Measurements from ENCODE around the gene SPAAR.

SPAAR gene

GRCh38 chr9:35956651-35957050 is 47.4 kb downstream of the SPAAR start:
- Histone ChIP-seq H3K4me2 (no peak overlapping the region), H3K36me3 (ENCODE audit: insufficient read depth) (no peaks in the 10 kb centered on the region), H3K9ac (no peak overlapping the region), H4K20me1 (ENCODE audit: insufficient read depth) (no peaks in the 10 kb centered on the region), H2AFZ (ENCODE audit: low read depth) (no peak overlapping the region), H3K27me3 (ENCODE audit: insufficient read depth, low read depth) (no peaks in the 10 kb centered on the region), H3K27ac (no peak overlapping the region), H3K4me1 (ENCODE audit: low read depth, poor library complexity, severe bottlenecking) (no peaks in the 10 kb centered on the region), H3K79me2 (ENCODE audit: insufficient read depth, low read depth) (no peaks in the 10 kb centered on the region), H3K4me3 (IDR thresholded peaks at IDR 0.05; ENCODE audit: insufficient read depth, low read depth, low read length) (no peak overlapping the region)
- no peak for TF ChIP-seq CTCF (conservative IDR thresholded peaks at IDR 0.05; ENCODE audit: low read depth, low read length)

GRCh38 chr9:35958104-35958837 is 49.0 kb downstream of the SPAAR start, which contains the start of gene OR2S2:
Gene OR2S2 (minus strand): TSS chr9:35958154. CDS start chr9:35958098, 56 bp downstream.
- Histone ChIP-seq H4K20me1 (ENCODE audit: insufficient read depth) (no peaks in the 10 kb centered on the region), H3K27me3 (ENCODE audit: insufficient read depth, low read depth) (no peaks in the 10 kb centered on the region), H3K4me3 (IDR thresholded peaks at IDR 0.05; ENCODE audit: insufficient read depth, low read depth, low read length) (no peak within 1 kb of the TSS), H3K4me2 (no peak within 1 kb of the TSS), H3K27ac (no peak within 1 kb of the TSS), H3K36me3 (ENCODE audit: insufficient read depth) (no peaks in the 10 kb centered on the region), H3K4me1 (ENCODE audit: low read depth, poor library complexity, severe bottlenecking) (no peaks in the 10 kb centered on the region), H2AFZ (ENCODE audit: low read depth) (no peak within 1 kb of the TSS), H3K9ac (no peak within 1 kb of the TSS), H3K79me2 (ENCODE audit: insufficient read depth, low read depth) (no peaks in the 10 kb centered on the region)
- no peak for TF ChIP-seq CTCF (conservative IDR thresholded peaks at IDR 0.05; ENCODE audit: low read depth, low read length)

DNA sequence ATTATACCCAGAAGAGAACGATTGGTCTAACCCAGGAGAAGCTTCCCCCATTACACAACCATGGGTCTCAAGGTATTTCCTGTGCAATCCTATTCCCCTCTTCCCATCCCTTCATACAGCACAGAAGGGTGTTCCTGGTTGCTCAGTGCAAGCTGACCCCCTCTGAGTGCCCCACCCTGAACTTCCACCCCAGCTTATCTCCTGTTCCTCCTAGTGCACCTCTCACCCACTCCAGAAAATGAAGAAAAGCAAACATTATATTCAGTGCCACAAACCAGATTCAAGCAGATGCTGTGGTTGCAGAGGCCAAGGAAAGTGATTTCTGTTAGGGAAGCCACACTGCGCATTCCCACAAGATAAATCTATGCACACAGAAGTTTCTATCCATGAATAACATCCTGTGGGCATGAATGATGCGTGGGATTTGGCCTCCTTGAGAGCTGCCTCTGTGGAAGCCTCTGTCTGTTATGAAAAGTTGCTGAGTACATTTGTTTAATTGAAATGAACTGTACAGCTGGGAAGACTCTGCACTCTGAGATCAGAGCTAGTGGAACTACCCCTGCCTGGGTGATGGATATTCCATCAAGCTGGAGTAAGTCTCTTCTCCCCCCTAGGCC is 50.9 kb downstream of the SPAAR start:
- H3K27me3 ChIP-seq (ENCODE audit: insufficient read depth, low read depth) = no peaks in the 10 kb centered on the region
- H3K4me3 ChIP-seq (IDR thresholded peaks at IDR 0.05; ENCODE audit: insufficient read depth, low read depth, low read length) = no peak overlapping the region
- no peaks in the 10 kb centered on the region for H3K79me2 ChIP-seq (ENCODE audit: insufficient read depth, low read depth)
- H3K4me1 ChIP-seq (ENCODE audit: low read depth, poor library complexity, severe bottlenecking) = no peaks in the 10 kb centered on the region
- no peak overlapping the region for H2AFZ ChIP-seq (ENCODE audit: low read depth)
- no peaks in the 10 kb centered on the region for H4K20me1 ChIP-seq (ENCODE audit: insufficient read depth)
- no peak for TF ChIP-seq CTCF (conservative IDR thresholded peaks at IDR 0.05; ENCODE audit: low read depth, low read length)
- H3K27ac ChIP-seq = no peak overlapping the region
- no peaks in the 10 kb centered on the region for H3K36me3 ChIP-seq (ENCODE audit: insufficient read depth)
- H3K4me2 ChIP-seq = no peak overlapping the region
- H3K9ac ChIP-seq = no peak overlapping the region
